HG03432 (cell line): ENCODE measurements around the gene CSAG1.
"Not testable (repeated sequence)": the region's sequence is repeated elsewhere in the genome, so short reads cannot be mapped to it uniquely, and the experiment has no call there.

ENCODE experiments used
- ATAC-seq: cut with Tn5 transposase; IDR thresholded peaks from one replicate; pipeline ENCODE4 v1.9.1; 2021; ENCODE audit warnings: mild to moderate bottlenecking, moderate library complexity; ENCODE audit not compliant: unreplicated experiment

The CSAG1 gene, protein sequence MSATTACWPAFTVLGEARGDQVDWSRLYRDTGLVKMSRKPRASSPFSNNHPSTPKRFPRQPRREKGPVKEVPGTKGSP

DNA sequence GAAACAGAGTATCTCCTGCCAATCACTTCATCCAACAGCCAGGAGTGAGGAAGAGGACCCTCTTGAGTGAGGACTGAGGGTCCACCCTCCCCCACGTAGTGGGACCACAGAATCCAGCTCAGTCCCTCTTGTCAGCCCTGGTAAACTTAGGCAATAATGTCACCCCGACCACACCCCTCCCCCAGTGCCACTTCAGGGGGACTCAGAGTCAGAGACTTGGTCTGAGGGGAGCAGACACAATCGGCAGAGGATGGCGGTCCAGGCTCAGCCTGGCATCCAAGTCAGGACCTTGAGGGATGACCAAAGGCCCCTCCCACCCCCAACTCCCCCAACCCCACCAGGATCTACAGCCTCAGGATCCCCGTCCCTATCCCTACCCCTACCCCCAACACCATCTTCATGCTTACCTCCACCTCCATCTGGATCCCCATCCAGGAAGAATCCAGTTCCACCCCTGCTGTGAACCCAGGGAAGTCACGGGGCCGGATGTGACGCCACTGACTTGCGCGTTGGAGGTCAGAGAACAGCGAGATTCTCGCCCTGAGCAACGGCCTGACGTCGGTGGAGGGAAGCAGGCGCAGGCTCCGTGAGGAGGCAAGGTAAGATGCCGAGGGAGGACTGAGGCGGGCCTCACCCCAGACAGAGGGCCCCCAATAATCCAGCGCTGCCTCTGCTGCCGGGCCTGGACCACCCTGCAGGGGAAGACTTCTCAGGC lies at the start of gene CSAG1, which contains the start of gene MAGEA12:
Gene CSAG1, minus strand, starts transcription at position 461 of the 715 bp plus-strand sequence. CDS start 1,261 bp downstream, outside the sequence.
Gene MAGEA12, plus strand, starts transcription at position 497 of the 715 bp plus-strand sequence. CDS start 2,405 bp downstream, outside the sequence.
- ATAC-seq, result no peak

DNA sequence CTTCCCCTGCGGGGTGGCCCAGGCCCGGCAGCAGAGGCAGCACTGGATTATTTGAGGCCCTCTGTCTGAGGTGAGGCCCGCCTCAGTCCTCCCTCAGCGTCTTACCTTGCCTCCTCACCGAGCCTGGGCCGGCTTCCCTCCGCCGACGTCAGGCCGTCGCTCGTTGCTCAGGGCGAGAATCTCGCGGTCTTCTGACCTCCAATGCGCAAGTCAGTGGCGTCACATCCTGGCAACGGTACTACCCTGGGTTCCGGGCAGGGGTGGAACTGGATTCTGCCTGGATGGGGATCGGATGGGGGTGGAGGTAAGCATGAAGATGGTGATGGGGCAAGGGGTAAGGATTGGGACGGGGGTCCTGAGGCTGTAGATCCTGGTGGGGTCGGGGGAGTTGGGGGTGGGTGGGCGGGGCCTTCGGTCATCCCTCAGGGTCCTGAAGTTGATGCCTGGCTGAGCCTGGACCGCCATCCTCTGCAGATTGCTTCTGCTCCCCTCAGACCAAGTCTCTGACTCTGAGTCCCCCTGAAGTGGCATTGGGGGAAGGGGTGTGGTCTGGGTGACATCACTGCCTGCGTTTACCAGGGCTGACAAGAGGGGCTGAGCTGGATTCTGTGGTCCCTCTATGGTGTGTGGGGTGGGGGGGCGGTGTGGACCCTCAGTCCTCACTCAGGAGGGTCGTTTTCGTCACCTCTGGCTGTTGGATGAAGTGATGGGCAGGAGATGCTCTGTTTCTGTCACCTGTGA lies 36.2 kb upstream of the CSAG1 start, which contains the start of gene MAGEA6:
Gene MAGEA6, minus strand, starts transcription at position 141 of the 741 bp plus-strand sequence. CDS start 2,039 bp downstream, outside the sequence.
- ATAC-seq, result not testable (repeated sequence)

DNA sequence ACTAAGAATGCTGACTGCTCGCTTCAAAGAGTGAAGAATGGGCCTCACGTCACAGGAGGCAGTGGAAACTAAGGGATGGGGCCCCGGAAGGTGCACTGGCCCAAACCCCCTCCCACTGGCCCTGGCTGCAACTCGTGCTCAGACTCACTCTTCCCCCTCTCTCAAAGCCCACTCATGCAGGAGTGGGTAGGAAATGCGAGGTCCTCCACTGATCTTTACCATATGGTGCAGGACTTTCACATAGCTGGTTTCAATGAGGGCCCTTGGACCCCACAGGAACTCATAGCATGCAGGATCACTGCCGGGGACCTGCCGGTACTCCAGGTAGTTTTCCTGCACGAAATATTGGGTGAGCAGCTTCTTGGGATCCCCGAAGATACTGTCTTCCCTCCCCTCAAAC lies 33.0 kb upstream of the CSAG1 start:
- not testable (repeated sequence) for ATAC-seq

DNA sequence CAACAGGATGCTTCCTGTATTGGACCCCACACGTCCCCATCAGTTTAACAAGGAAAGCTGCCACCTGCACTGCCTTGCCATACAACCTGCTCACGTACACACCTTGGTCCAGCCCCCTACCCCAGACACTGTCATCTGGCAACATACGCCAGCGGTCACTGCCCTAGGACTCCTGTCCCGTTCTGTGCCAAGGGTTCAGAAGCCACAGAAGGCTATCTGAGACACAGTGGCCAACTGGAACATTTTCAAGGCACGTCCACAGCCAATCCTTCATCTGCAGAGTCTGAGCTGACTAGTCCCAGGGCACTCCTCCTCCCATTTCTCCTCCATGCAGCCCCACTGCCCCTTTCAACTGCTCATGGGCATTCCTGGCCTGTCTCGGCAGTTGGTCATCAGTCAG lies 28.1 kb upstream of the CSAG1 start:
- not testable (repeated sequence) for ATAC-seq

DNA sequence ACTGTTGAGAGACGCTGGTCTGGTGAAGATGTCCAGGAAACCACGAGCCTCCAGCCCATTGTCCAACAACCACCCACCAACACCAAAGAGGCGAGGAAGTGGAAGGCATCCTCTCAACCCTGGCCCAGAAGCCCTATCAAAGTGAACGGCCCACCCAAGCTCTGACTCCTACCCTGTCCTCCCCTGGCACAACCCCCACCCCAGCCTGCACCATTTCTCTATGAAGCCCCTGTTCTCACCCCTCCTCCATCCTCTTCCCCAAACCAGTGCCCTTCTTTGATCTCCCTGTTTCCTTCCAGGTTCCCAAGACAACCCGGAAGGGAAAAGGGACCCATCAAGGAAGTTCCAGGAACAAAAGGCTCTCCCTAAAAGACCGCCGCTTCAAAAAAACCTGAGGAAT lies 26.0 kb upstream of the CSAG1 start:
- not testable (repeated sequence) for ATAC-seq

DNA sequence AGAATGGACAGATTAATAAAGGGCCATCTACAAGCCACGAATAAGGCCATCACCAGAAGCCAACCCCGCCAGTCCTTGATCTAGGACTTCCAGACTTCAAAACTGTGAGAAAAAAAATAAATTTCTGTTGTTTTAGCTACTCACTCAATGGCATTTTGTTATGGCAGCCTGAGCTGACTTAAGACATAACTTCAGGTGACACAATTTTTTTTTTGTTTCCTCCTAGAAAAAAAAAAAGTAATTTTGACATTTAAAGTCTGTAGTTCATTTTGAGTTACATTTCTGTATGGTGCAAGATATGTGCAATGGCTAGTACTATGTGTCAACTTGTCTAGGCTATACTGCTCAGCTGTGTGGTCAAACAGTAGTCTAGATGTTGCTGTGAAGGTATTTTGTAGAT lies 25.4 kb upstream of the CSAG1 start, which contains the start of gene CSAG3:
Gene CSAG3, plus strand, starts transcription at position 301 of the 400 bp plus-strand sequence.
- not testable (repeated sequence) for ATAC-seq

DNA sequence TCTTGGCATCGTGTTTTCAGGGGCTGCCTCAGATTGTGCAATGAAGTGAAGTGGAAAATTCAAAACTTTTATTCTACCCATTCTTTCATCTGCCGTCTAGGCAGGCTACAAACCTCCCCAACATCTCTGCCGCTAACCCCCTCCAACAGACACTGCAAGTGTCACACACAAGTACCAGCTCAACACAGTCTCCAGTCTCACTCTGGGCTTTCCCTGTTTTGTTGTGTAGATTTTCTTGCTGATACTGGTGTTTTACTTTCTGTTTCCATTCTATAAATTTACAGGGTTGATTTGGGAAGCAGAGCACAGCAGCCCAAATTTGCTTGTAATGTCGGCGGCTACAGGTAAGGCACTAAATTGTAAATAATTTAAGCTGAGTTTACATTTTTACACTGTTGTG lies 21.4 kb upstream of the CSAG1 start:
- ATAC-seq, result not testable (repeated sequence)

DNA sequence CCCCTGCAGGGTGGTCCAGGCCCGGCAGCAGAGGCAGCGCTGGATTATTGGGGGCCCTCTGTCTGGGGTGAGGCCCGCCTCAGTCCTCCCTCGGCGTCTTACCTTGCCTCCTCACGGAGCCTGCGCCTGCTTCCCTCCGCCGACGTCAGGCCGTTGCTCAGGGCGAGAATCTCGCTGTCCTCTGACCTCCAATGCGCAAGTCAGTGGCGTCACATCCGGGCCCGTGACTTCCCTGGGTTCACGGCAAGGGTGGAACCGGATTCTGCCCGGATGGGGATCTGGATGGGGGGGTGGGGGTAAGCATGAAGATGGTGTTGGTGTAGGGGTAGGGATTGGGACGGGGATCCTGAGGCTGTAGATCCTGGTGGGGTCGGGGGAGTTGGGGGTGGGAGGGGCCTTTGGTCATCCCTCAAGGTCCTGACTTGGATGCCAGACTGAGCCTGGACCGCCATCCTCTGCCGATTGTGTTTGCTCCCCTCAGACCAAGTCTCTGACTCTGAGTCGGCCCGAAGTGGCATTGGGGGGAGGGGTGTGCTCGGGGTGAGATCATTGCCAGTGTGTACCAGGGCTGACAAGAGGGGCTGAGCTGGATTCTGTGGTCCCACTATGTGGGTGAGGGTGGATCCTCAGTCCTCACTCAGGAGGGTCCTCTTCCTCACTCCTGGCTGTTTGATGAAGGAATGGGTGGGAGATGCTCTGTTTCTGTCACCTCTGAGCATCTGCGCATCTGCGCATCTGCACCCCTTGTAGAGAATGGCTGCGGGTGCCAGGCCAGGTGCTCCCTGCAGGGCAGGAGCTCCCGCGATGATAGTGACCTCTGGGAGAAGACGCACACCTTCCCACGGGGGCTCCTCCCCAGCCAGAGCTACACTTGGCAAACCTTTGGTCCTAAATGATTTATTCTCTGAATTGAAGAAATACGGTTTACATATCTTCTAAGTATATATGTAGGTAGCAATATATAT lies 20.4 kb upstream of the CSAG1 start, which contains the start of gene MAGEA2:
Gene MAGEA2, minus strand, starts transcription at position 157 of the 965 bp plus-strand sequence. CDS start 2,479 bp downstream, outside the sequence.
- ATAC-seq, result not testable (repeated sequence)

DNA sequence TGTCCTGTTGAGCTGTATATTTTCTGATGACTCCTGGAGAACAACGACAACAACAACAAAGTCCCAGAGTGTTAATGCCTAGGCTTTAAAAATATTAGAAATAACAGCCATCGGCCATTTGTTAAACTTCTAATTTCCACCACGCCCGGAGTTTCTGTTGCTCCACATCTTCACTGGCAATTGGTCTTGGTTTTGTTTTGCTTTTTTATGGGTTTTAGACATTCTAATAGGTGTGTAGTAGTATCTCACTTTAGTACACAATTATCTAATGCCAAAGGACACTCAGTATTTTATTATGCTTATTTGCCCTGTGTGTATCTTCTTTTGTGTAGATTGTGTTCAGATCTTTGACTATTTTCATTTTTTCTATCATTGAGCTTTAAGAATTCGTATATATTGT lies 5.0 kb upstream of the CSAG1 start:
- no peak for ATAC-seq

DNA sequence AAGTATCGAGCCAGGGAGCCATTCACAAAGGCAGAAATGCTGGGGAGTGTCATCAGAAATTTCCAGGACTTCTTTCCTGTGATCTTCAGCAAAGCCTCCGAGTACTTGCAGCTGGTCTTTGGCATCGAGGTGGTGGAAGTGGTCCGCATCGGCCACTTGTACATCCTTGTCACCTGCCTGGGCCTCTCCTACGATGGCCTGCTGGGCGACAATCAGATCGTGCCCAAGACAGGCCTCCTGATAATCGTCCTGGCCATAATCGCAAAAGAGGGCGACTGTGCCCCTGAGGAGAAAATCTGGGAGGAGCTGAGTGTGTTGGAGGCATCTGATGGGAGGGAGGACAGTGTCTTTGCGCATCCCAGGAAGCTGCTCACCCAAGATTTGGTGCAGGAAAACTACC lies 3.0 kb upstream of the CSAG1 start:
- ATAC-seq, result not testable (repeated sequence)

DNA sequence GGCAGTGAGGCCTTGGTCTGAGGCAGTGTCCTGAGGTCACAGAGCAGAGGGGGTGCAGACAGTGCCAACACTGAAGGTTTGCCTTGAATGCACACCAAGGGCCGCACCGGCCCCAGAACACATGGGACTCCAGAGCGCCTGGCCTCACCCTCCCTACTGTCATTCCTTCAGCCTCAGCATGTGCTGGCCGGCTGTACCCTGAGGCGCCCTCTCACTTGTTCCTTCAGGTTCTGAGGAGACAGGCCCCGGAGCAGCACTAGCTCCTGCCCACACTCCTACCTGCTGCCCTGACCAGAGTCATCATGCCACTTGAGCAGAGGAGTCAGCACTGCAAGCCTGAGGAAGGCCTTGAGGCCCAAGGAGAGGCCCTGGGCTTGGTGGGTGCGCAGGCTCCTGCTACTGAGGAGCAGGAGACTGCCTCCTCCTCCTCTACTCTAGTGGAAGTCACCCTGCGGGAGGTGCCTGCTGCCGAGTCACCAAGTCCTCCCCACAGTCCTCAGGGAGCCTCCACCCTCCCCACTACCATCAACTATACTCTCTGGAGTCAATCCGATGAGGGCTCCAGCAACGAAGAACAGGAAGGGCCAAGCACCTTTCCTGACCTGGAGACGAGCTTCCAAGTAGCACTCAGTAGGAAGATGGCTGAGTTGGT lies 2.5 kb upstream of the CSAG1 start:
- ATAC-seq, result no peak

DNA sequence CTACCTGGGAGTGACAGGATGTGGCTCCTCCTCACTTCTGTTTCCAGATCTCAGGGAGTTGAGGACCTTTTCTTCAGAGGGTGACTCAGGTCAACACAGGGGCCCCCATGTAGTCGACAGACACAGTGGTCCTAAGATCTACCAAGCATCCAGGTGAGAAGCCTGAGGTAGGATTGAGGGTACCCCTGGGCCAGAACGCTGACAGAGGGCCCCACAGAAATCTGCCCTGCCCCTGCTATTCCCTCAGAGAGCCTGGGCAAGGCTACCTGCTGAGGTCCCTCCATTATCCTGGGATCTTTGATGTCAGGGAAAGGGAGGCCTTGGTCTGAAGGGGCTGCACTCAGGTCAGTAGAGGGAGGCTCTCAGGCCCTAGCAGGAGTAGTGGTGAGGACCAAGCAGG lies 1.6 kb upstream of the CSAG1 start:
- no peak for ATAC-seq

DNA sequence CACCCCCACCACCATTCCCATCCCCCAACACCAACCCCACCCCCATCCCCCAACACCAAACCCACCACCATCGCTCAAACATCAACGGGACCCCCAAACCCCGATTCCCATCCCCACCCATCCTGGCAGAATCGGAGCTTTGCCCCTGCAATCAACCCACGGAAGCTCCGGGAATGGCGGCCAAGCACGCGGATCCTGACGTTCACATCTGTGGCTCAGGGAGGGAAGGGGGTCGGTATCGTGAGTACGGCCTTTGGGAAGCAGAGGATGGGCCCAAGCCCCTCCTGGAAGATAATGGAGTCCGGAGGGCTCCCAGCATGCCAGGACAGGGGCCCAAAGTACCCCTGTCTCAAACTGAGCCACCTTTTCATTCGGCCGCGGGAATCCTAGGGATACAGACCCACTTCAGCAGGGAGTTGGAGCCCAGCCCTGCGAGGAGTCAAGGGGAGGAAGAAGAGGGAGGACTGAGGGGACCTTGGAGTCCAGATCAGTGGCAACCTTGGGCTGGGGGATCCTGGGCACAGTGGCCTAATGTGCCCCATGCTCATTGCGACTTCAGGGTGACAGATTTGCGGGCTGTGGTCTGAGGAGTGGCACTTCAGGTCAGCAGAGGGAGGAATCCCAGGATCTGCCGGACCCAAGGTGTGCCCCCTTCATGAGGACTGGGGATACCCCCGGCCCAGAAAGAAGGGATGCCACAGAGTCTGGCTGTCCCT lies 780 bp upstream of the CSAG1 start:
- not testable (repeated sequence) for ATAC-seq

DNA sequence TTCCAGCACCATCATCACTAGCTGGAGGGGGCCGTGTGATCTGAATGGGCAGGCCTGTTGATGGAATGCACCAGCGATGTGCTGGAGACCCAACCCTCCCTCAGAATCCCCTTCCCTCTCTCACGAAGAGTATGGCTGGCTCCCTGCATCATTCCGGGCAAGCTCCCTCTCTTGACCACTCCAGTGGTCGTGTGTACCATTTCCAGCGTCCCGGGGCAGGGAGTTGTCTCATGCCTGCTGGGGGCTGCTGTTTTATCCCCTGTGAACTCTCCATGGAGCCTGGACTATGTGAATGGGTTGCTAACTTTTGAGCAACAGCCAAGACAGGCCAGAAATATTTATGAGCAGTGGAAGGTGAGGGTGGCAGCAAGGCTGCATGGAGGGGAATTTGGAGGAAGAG lies 8.1 kb downstream of the CSAG1 start:
- no peak for ATAC-seq

DNA sequence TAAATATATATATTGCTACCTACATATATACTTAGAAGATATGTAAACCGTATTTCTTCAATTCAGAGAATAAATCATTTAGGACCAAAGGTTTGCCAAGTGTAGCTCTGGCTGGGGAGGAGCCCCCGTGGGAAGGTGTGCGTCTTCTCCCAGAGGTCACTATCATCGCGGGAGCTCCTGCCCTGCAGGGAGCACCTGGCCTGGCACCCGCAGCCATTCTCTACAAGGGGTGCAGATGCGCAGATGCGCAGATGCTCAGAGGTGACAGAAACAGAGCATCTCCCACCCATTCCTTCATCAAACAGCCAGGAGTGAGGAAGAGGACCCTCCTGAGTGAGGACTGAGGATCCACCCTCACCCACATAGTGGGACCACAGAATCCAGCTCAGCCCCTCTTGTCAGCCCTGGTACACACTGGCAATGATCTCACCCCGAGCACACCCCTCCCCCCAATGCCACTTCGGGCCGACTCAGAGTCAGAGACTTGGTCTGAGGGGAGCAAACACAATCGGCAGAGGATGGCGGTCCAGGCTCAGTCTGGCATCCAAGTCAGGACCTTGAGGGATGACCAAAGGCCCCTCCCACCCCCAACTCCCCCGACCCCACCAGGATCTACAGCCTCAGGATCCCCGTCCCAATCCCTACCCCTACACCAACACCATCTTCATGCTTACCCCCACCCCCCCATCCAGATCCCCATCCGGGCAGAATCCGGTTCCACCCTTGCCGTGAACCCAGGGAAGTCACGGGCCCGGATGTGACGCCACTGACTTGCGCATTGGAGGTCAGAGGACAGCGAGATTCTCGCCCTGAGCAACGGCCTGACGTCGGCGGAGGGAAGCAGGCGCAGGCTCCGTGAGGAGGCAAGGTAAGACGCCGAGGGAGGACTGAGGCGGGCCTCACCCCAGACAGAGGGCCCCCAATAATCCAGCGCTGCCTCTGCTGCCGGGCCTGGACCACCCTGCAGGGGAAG lies 19.4 kb downstream of the CSAG1 start, which contains the start of gene MAGEA2B:
Gene MAGEA2B, plus strand, starts transcription at position 814 of the 973 bp plus-strand sequence. CDS start 2,479 bp downstream, outside the sequence.
- ATAC-seq, result not testable (repeated sequence)

DNA sequence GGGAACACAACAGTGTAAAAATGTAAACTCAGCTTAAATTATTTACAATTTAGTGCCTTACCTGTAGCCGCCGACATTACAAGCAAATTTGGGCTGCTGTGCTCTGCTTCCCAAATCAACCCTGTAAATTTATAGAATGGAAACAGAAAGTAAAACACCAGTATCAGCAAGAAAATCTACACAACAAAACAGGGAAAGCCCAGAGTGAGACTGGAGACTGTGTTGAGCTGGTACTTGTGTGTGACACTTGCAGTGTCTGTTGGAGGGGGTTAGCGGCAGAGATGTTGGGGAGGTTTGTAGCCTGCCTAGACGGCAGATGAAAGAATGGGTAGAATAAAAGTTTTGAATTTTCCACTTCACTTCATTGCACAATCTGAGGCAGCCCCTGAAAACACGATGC lies 20.3 kb downstream of the CSAG1 start:
- not testable (repeated sequence) for ATAC-seq

DNA sequence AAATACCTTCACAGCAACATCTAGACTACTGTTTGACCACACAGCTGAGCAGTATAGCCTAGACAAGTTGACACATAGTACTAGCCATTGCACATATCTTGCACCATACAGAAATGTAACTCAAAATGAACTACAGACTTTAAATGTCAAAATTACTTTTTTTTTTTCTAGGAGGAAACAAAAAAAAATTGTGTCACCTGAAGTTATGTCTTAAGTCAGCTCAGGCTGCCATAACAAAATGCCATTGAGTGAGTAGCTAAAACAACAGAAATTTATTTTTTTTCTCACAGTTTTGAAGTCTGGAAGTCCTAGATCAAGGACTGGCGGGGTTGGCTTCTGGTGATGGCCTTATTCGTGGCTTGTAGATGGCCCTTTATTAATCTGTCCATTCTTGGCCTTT lies 24.3 kb downstream of the CSAG1 start, which contains the start of gene CSAG2:
Gene CSAG2, minus strand, starts transcription at position 101 of the 400 bp plus-strand sequence. CDS start 161 bp downstream, outside the sequence.
- not testable (repeated sequence) for ATAC-seq

DNA sequence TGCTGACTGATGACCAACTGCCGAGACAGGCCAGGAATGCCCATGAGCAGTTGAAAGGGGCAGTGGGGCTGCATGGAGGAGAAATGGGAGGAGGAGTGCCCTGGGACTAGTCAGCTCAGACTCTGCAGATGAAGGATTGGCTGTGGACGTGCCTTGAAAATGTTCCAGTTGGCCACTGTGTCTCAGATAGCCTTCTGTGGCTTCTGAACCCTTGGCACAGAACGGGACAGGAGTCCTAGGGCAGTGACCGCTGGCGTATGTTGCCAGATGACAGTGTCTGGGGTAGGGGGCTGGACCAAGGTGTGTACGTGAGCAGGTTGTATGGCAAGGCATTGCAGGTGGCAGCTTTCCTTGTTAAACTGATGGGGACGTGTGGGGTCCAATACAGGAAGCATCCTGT lies 27.0 kb downstream of the CSAG1 start:
- ATAC-seq, result not testable (repeated sequence)
